ENCODE measurements around the gene CEP152.

CEP152 gene

GRCh38 chr15:48766196-48766595, 44.7 kb downstream of the CEP152 start:
- no peak for DNase-seq (ENCODE audit: low read depth in 3 of 3)

DNA sequence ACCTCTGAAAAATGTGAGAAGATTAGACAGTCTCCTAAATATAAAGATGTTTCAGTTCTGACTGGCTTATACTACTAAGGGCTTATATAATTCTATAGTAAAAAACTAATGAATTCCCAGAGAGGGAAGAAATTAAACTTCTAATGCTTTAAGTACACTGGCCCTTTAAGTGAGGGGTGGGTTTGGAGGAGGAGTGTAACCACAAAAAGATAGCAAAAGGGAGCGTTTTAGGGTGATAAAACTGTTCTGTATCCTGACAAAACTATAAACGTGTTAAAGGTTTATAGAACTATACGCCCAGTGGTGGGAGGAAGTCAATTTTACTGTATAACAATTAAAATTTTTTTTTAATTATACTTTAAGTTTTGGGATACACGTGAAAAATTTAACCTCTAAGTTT, 45.8 kb downstream of the CEP152 start:
- no peak for DNase-seq (ENCODE audit: low read depth in 3 of 3)

- DNase-seq (ENCODE audit: low read depth in 3 of 3): no peak
Measured at GRCh38 chr15:48761393-48762158, 49.3 kb downstream of the CEP152 start.

- DNase-seq (ENCODE audit: low read depth in 3 of 3): no peak
Measured at GRCh38 chr15:48759921-48760320, 50.9 kb downstream of the CEP152 start.

DNA sequence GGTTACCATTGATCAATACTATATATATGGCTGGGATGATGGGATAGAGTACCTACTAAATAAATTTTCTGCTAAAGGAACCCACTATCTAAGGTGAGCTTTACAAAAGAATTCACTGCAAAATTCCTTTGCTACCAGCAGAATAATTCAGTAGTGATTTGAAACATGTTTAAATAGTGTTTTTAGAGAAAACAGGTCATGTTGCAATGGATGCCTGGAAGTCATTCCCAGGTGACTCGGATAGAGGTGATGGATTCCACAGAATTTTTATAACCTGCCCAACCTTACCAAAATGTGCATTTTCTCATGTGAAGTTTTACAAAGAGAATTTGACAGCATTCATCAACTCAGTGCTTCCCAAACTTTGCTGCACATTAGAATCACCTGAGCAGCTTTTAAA, 53.2 kb downstream of the CEP152 start:
- DNase-seq (ENCODE audit: low read depth in 3 of 3): no peak

DNA sequence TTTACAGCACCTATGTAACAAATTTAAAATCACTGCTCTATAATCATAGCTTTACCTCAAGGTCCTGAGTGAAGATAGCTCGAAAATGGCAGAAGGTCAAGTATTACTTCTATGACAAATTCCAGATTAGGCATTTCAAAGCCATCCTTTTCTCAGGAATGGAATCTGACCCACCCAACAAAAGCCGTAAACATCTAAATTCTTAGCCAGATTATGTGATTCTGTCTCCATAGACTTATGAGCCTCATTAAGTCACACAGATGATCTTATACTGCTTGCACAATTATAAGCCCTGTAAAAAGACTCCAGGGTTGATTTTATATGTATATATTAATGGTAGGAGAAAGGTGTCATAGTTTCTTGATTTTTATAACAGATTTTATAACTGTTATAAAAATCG, 56.9 kb downstream of the CEP152 start:
- DNase-seq (ENCODE audit: low read depth in 3 of 3): no peak

- no peak for DNase-seq (ENCODE audit: low read depth in 3 of 3)
Measured at GRCh38 chr15:48751595-48751994, 59.3 kb downstream of the CEP152 start.

- no peak for DNase-seq (ENCODE audit: low read depth in 3 of 3)
Measured at GRCh38 chr15:48748535-48748934, 62.3 kb downstream of the CEP152 start.

DNA sequence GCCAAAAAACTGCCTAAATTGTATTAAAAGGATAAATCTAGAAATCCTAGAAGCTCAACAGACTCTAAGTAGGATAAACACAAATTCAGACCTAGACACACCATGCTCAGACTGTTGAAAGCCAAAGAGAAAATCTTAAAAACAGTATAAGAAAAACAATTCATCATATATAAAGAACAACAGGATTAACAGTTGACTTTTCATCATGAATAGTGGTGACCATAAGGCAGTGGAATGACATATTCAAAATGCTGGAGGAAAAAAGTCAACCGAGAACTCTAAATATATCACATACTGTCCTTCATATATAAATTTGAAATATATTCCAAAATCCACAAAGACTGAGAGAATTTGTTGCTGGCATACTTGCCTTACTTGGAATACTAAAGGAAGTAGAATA, 77.3 kb downstream of the CEP152 start:
- no peak for DNase-seq (ENCODE audit: low read depth in 3 of 3)

DNA sequence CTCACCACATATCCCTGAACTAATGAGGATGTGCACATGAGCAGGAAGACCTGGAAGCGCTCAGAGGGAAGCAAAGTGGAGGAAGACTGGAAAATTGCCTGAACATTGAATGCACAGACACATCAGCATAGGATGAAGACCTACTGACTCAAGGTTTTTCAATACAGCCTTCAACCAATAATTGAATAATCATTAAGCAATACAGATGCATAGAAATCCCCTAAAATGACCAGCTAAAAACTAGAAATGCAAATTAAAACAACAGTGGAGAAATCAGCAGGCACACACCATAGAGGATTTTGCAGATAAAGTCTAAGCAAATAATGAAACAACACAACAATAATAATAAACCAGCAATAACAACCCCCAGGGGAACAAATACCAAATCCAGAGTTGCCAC, 80.4 kb downstream of the CEP152 start:
- no peak for DNase-seq (ENCODE audit: low read depth in 3 of 3)

GRCh38 chr15:48723969-48724368, 86.9 kb downstream of the CEP152 start:
- DNase-seq (ENCODE audit: low read depth in 3 of 3): no peak

GRCh38 chr15:48722764-48723661, 87.9 kb downstream of the CEP152 start:
- no peak for DNase-seq (ENCODE audit: low read depth in 3 of 3)

GRCh38 chr15:48721061-48721810, 89.6 kb downstream of the CEP152 start:
- no peak for DNase-seq (ENCODE audit: low read depth in 3 of 3)

DNA sequence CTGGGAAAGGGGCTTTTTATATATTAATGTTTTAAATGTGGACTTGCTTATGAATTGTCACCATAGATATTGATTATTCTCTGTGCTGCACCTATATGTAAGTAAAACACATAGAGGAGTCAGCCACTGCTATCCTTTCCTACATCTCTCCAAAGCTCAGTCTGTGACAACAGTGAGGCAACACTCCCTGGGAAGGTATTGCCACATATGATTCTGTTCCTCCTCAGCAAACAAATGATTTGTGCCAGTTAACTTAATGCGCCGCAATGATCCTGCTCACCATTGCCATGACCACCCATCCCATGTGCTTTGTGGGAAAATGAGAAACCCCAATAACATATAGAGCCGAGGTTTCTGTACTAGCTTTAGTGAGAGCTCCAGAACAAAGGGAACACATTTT, 90.2 kb downstream of the CEP152 start:
- no peak for DNase-seq (ENCODE audit: low read depth in 3 of 3)

DNA sequence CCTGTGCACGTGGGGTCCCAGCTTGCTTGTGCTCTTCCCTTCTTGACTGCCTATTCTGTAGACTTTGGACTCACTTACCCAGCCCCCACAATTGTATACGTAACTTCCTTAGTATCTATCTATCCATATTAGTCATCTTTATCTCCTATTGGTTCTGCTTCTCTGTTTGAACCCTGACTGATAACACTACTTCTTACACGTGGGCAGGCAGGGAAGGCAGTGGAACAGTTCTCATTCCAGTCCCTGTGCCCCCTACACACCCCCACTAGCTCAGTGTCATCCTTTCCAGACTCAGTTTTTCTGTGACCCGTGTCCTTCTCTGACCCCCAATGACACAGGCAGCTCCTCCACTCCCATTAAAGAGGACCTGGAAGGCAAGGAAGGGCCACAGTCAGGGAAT, 91.2 kb downstream of the CEP152 start:
- DNase-seq (ENCODE audit: low read depth in 3 of 3): no peak

DNA sequence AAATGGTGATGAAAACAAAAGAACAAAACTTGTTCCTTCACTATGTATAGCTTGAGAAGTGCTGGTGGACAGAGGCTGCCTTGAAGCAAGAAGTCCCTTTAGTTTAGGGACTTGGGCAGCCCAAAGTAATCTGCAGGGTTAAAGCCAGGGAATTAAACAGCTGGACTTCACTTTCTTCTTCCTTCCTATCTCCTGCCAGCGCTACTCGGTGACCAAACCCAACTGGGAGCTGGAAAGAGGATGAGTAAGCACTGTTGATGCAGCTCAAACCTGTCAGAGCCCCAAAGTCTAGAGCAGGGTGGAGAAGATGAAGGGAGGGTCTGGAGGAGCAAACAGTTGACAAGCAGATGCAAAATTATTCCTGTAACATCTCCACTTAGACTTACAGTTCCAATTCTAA, 92.2 kb downstream of the CEP152 start:
- DNase-seq (ENCODE audit: low read depth in 3 of 3): no peak

GRCh38 chr15:48717458-48717857, 93.4 kb downstream of the CEP152 start:
- DNase-seq (ENCODE audit: low read depth in 3 of 3): no peak

DNA sequence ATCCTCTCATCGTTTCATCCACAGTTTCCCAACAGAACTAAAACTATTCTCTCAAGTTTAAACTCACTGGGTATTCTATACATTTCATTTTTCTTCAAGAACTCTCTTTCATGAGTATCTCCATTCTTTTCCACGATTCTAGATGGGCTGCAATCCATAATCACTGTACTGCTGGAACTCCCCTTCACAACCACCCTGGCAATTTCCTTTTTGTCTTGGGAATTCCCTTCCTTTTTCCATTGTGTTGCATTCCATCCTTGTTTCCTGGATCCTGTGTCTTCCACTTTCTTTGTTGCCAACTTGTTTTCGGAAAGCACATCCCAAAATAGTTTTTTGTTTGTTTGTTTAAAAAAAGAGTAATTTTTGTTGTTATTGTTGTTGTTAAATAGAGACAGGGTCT, 98.3 kb downstream of the CEP152 start:
- DNase-seq (ENCODE audit: low read depth in 3 of 3): no peak

DNA sequence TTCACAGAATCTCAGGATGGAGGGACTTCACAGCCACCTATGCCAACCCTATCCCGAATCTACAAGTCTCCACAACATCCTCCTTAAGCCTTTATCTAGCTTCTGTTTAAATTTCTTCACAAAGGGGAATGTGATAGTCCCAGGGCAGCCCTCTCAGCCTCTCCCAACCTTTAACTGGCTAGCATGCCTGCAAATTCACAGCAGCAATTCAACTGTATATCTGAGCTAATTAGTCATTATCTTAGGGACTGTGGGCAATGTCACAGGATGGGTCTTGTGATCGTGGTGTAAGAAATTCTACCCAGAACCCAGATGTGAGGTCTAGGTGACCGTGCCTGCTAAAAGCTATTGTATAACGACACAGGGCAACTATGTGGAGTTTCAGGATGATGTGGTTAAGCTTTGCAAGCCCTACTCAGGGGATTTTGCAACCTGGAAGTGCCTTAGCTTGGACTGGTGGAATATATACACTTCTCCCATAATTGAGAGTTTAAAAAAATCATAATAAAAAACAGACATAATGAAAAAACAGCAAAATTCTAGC, 99.8 kb downstream of the CEP152 start:
- DNase-seq (ENCODE audit: low read depth in 3 of 3): no peak

GRCh38 chr15:48708641-48709040, 102.2 kb downstream of the CEP152 start:
- DNase-seq (ENCODE audit: low read depth in 3 of 3): no peak

DNA sequence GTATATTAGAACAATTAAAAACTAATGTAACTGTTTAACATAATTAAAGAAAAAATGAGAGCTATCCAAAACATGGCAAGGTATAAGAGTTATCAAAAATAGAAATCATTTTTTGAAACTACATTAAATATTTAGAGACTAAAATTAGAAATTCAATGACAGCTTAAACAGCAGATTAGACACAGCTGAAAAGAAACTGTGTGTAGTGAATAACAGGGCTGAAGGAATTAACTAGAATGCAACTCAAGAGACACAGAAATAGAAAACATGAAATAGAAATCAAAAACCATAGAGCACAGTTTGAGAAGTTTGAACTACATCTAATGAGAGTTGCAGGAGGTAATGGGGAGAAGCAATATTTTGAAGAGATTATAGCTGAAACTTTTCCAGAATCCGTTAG, 105.5 kb downstream of the CEP152 start:
- no peak for DNase-seq (ENCODE audit: low read depth in 3 of 3)

GRCh38 chr15:48703544-48703943, 107.3 kb downstream of the CEP152 start:
- no peak for DNase-seq (ENCODE audit: low read depth in 3 of 3)
